Hippocampal formation (tissue), 2 donors: ENCODE measurements around the gene NR5A2.

Source experiments
- DNase-seq, 2 donors: peaks; one replicate each; lab custom pipeline; 2025; lab: John Stamatoyannopoulos, UW

Gene NR5A2

DNA sequence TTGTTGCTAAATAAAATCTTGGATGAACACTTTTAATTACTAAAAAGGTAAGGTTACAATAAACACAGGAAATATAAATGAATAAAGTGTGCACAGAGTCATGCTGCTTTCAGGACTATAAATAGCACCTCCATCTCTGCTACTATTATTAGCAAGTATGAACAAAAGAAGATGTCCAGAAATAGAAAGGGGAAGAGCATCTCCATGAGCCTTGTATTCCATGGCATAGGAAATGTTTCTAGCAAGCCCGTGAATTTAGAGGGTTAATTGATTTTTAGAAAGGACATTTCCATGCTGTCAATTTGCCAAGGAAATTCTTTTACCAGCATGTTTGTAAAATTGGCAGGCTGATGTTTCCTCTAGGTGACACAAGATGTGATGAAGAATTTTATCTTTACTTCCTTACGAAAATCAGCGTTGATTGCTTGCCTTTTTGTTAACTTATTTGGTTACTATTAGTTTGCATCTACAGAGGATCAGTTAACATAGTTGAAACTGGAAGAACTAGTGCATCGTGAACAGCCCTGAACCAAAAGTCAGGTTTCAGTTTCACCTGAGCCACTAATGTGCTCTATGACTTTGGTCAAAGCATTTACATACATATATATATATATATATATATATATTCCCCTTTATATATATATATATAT is 45.3 kb downstream of the NR5A2 start:
- DNase-seq: no peak

- no peak for DNase-seq
These were observed 45.8 kb downstream of the NR5A2 start for GRCh38 chr1:200073286-200073637.

GRCh38 chr1:200075522-200075921 is 48.0 kb downstream of the NR5A2 start:
- no peak for DNase-seq

DNA sequence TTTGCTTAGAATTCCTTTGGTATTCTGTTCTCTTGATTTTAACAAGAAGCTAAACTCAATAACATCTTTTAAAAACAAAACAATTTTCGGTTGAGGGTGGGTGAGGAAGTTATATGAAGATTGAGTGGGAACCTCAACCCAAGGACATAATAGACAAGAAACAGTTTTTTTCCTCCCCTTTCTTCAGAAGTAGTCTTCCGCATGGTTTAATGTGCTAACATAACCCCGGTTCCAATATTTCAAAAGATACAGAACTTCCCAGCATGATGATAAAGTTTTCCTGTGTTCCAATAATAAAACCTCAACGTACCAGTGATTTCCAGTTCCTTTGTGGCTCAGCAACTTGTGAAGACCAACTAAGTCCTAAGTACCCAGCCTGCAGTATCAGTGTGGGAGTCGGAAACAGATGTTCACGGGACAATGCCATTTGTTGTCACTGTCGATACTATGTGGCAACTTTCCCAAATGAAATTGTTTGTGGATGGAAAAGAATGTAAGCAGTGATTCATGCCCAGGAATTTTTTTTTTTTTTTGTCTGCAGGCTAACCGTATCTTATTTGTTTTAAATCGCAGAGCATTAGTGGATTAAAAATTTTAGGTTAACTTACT is 48.5 kb downstream of the NR5A2 start:
- DNase-seq: peak in 1 of 2 donors; percentile 26

GRCh38 chr1:200079232-200079940 is 51.9 kb downstream of the NR5A2 start:
- DNase-seq: no peak

DNA sequence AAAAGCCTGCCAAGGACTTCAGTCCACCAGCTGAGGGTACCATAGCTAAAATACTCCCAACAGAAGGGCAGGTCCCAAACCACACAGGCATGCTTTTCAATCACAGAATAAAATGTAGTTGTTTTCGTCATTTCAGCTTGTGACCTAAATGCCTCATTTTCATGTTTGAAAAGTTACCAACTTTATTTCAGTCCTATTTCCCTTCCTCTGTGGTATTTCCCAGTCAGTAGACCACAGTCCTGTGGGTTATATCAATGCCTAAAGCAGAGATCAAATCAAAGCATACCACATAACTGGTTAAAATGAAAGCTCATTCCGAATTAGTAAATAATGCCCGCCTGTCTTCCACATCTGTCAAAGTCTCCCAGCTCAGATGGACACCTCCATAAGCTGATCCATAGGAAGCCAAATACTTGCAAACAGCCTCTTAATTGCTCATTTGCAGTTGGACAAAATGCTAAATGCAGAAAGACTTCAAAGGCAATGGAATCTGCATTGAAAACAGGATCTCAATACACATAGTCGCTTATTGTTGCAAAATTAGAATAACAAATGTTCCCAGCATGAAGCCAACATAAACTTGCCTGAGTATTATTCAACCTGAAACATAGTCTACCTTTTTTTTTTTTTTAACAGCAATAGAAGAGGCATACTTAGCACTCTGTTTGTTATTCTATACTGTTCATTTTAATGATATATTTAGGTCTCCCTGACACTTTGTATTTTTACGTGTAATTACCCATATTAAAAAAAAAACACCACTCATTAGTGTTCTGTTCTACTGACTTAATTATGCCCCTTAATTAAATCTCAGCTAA is 53.9 kb downstream of the NR5A2 start:
- no peak for DNase-seq

- no peak for DNase-seq
These were observed 54.4 kb downstream of the NR5A2 start for GRCh38 chr1:200081969-200082245.

DNA sequence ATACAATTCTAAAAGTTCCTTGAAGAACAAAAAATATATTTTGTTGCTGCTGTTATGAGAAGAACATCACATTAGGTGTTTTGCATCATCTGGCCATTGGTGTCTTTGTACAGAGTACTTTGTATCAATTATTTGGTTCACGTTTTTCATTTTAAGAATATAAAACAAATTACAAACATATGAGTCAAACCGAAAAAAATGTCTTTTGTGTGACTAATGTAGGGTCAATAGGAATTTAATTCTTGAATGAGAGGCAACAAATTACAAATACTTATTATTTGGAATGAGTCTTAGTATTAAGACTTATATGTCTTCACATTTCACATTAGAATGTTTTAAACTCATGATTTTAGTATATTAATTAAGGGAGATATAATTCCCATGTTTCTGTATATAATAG is 54.8 kb downstream of the NR5A2 start:
- DNase-seq: no peak

GRCh38 chr1:200090252-200091159 is 63.0 kb downstream of the NR5A2 start:
- DNase-seq: no peak

GRCh38 chr1:200095057-200095577 is 67.6 kb downstream of the NR5A2 start:
- no peak for DNase-seq

GRCh38 chr1:200096774-200097173 is 69.3 kb downstream of the NR5A2 start:
- no peak for DNase-seq

DNA sequence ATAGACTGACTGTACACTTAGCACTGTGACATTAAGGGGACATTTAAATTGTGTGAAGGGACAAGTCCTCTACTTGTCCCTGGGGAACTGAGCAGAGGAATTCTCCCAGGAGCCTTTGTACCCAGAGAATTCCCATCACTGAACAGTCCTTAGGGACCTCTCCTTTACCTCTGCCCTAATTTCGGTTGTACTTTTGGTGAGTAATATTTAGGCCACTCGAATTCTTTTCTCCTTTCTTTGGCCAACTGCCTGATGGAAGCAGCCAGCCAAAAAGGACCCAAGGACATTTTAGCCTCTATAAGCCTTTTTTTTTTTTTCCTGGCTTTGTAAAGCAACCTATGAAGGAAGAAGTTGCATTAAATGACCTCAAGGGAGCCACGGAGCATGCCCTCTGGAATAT is 71.5 kb downstream of the NR5A2 start:
- DNase-seq: no peak

GRCh38 chr1:200103966-200104583 is 76.6 kb downstream of the NR5A2 start:
- no peak for DNase-seq

GRCh38 chr1:200107004-200107470 is 79.5 kb downstream of the NR5A2 start:
- no peak for DNase-seq

GRCh38 chr1:200108659-200109058 is 81.1 kb downstream of the NR5A2 start:
- no peak for DNase-seq

GRCh38 chr1:200112290-200112689 is 84.8 kb downstream of the NR5A2 start:
- no peak for DNase-seq

DNA sequence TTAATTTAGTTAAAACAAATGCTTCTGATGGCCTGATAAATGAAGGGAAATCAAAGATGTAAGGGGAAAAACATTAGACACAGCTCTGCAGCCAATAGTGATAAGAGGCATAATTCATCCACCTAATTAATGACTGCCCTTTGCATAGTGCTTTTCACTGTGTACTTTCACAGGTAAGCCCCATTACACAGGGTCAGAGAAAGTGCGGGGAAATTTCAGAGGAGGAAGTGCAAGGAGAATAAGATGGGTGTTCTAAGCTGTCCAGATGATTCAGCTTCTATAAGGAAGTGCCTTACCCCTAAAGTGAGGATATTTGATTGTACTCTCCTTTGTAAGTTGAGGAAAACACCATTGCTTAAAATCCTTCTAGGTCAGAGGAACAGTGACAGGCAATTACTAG is 88.0 kb downstream of the NR5A2 start:
- no peak for DNase-seq

GRCh38 chr1:200116324-200116723 is 88.8 kb downstream of the NR5A2 start:
- DNase-seq: no peak

DNA sequence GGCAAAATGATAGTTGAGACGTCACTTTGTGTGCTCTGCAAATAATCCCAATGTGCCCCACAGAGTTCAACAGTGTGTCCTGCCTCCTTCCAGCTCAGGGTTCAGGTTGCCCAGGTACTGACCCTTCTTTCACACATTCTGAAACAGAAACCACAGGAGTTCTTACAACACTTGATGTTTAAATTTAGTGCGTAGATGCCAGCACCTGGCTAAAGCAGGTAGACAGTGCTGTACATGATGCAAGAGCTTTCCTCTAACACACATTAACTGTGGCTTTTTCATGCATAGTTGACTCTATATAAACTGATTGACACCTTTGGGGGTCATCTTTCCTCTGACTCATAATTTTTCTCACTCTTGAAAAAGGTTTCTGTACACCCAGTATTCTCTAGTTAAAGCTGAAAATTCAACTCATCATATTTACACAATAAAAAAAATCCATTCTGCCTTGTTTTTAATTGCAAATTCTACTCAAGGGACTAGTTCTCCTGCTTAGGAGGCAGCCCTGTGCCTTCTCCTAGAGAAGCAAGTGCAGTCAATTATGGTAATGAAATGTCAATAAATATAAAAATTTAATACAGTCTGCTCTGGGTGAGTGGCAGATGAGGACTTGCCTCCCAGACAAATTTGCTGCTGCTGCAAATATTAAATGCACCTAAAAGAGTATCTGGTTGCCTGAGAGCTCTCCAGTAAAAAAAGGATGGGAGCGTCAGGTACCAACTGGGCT is 91.4 kb downstream of the NR5A2 start:
- DNase-seq: no peak

GRCh38 chr1:200121421-200121820 is 93.9 kb downstream of the NR5A2 start:
- no peak for DNase-seq
